ENCODE data around the gene SYNC.

- TF ChIP-seq POLR2AphosphoS5 (IDR thresholded peaks at IDR 0.05; ENCODE audit: low read depth, low read length): no peak
- no peak for TF ChIP-seq POLR2A (IDR thresholded peaks at IDR 0.05; ENCODE audit: low read depth, low read length)
These were observed 9.0 kb downstream of the SYNC start for GRCh38 chr1:32693455-32694174.
